Spleen (tissue), 11 donors: ENCODE results near the gene CCNQ. TPM values are rescaled to one million over a fixed set of nuclear protein-coding genes. Genes with fewer than 3 reads are reported as not detected.

ENCODE experiments used
- DNase-seq: peaks from one replicate; pipeline ENCODE4 v3.0.0-alpha.2; 2020
- H3K27ac ChIP-seq, 8 donors: fragments of 200-600 bp; sonication (generic) in 7 of 8; 1 replicate in 4 of 8; 2 replicates in 4 of 8; pipeline versions ENCODE4 v1.5.0 to v1.8.0; 2016 to 2021; ENCODE audit warnings: inconsistent platforms in 4 of 8, mild to moderate bottlenecking in 4 of 8, moderate library complexity in 1 of 8
- H3K27me3 ChIP-seq, 7 donors: fragments of 200-600 bp; sonication (generic) in 6 of 7; replicated peaks in 1 of 7; 1 replicate in 4 of 7; 2 replicates in 3 of 7; pipeline versions ENCODE4 v1.5.0 to v1.8.0; 2016 to 2021; ENCODE audit warnings: inconsistent platforms in 3 of 7, mild to moderate bottlenecking in 1 of 7
- H3K36me3 ChIP-seq, 6 donors: fragments of 200-600 bp; sonication (generic) in 5 of 6; 1 replicate in 4 of 6; 2 replicates in 2 of 6; pipeline versions ENCODE4 v1.5.0 to v1.8.0; 2016 to 2021; ENCODE audit warnings: inconsistent platforms in 2 of 6
- H3K4me1 ChIP-seq, 6 donors: fragments of 200-600 bp; sonication (generic) in 5 of 6; 1 replicate in 3 of 6; 2 replicates in 3 of 6; pipeline versions ENCODE4 v1.5.0 to v1.8.0; 2016 to 2021; ENCODE audit warnings: inconsistent platforms in 3 of 6
- H3K4me3 ChIP-seq, 8 donors: fragments of 200-600 bp; sonication (generic) in 7 of 8; 1 replicate in 4 of 8; 2 replicates in 4 of 8; pipeline versions ENCODE4 v1.5.0 to v1.8.0; 2016 to 2021; ENCODE audit warnings: inconsistent platforms in 4 of 8, mild to moderate bottlenecking in 4 of 8, moderate library complexity in 2 of 8
- H3K9me3 ChIP-seq, 8 donors: fragments of 200-600 bp; sonication (generic) in 7 of 8; 1 replicate in 4 of 8; 2 replicates in 4 of 8; pipeline versions ENCODE4 v1.5.0 to v1.8.0; 2016 to 2021; ENCODE audit warnings: inconsistent platforms in 4 of 8
- CTCF ChIP-seq, 11 experiments: fragments of 200-600 bp in 7 of 11; fragments of 450-650 bp in 4 of 11; sonication (generic) in 4 of 11; IDR thresholded peaks in 8 of 11; conservative IDR thresholded peaks in 3 of 11; 1 replicate in 7 of 11; 2 replicates in 4 of 11; pipeline versions ENCODE4 v1.4.0 to v1.8.0; 2016 to 2021; ENCODE audit warnings: antibody characterized with exemption in 11 of 11, inconsistent platforms in 4 of 11, mild to moderate bottlenecking in 1 of 11
- POLR2A ChIP-seq, 3 donors: fragments of 450-650 bp; IDR thresholded peaks; one replicate each; pipeline ENCODE4 v1.5.1; 2017; ENCODE audit warnings: antibody characterized with exemption in 3 of 3, mild to moderate bottlenecking in 1 of 3
- POLR2AphosphoS5 ChIP-seq, 3 donors: sonication (generic); formaldehyde crosslinking; IDR thresholded peaks; one replicate each; pipeline ENCODE4 v1.5.1; 2017; ENCODE audit warnings: antibody characterized with exemption in 3 of 3
- WGBS, 5 donors: extraction: QIAGEN DNeasy Blood & Tissue Kit in 3 of 5; methylation state at CpG; one replicate each; pipeline versions ENCODE4 v1.1.5 to v1.1.7; 2013 to 2018; 5-methylcytosine and 5-hydroxymethylcytosine counted together
- intact Hi-C: fragments of 100-400 bp; cut with DNase I; formaldehyde crosslinking; loops from one replicate; pipeline ENCODE4 v1.15.0; 2023; ENCODE audit warnings: low total_unique reads
- polyA plus RNA-seq, 3 donors: library from polyadenylated mRNA; stranded (reverse); fragments of 200-250 nt; gene quantifications; one replicate each; pipeline ENCODE4 v1.2.1, GENCODE V29; 2013
- total RNA-seq, 7 donors: library from RNA; depleted of rRNA in 3 of 7; stranded (reverse); fragments of >200 nt in 3 of 7; fragmentation: NEBNext Ultra II Directional in 4 of 7; extraction: Animal tissue kit (Norgen Biotek cat#: 25700) in 4 of 7; gene quantifications; one replicate each; pipeline versions ENCODE4 v1.1.0 to v1.2.1, GENCODE V29; 2016 to 2021
- donor health status: healthy with polysubstance abuse.
- donor health status: DM: no; HTN: no; CAD: no; lungs with moderate emphysema.
- donor health status: DM: no; HTN: no; CAD: no.
- donor health status: Bipolar disorder and iron deficiency.
- donor health status: healthy.
- donor health status: DM: no; HTN: no; CAD: no.
- donor health status: DM: yes; HTN: yes; CAD: no.

Gene CCNQ
- total and polyA plus RNA-seq, 10 donors = 17.5 to 67.3 (median 26.5) TPM

- TF ChIP-seq POLR2AphosphoS5 (IDR thresholded peaks at IDR 0.05) = no peak
- TF ChIP-seq POLR2A (IDR thresholded peaks at IDR 0.05) = no peak
- peak; percentile 63 for DNase-seq
- H3K4me3 ChIP-seq = no peak overlapping the region
- no peak overlapping the region for H3K27ac ChIP-seq
- peaks cover 0 to 38% (median 3%) of the 10 kb centered on the region in 7 donors for H3K27me3 ChIP-seq
- no peaks in the 10 kb centered on the region for H3K4me1 ChIP-seq
- H3K36me3 ChIP-seq = no peaks in the 10 kb centered on the region
- no peaks in the 10 kb centered on the region for H3K9me3 ChIP-seq
- intact Hi-C loops = no loop called here
- WGBS, 5 donors = 82 to 92% (median 85%) methylated on average over 8 to 21 of the region's 21 CpGs
These were observed 26.5 kb upstream of the CCNQ start for GRCh38 chrX:153625271-153626024.

- H3K27ac ChIP-seq = no peak overlapping the region
- no peaks in the 10 kb centered on the region for H3K36me3 ChIP-seq
- intact Hi-C loops = no loop called here
- no peak overlapping the region for H3K4me3 ChIP-seq
- H3K9me3 ChIP-seq = no peaks in the 10 kb centered on the region
- TF ChIP-seq POLR2AphosphoS5 (IDR thresholded peaks at IDR 0.05) (no peak), POLR2A (IDR thresholded peaks at IDR 0.05) (no peak), CTCF (IDR thresholded peaks at IDR 0.05 in 8 of 11, conservative IDR thresholded peaks at IDR 0.05 in 3 of 11) (no peak)
- DNase-seq = peak; percentile 56
- WGBS, 5 donors = 80 to 95% (median 85%) methylated on average over 4 to 15 of the region's 15 CpGs
- peaks cover 0 to 38% (median 3%) of the 10 kb centered on the region in 7 donors for H3K27me3 ChIP-seq
- H3K4me1 ChIP-seq = no peaks in the 10 kb centered on the region
These were observed 25.5 kb upstream of the CCNQ start for GRCh38 chrX:153624196-153625091.

GRCh38 chrX:153623310-153624029 lies 24.5 kb upstream of the CCNQ start:
- DNase-seq = peak; percentile 56
- 72 to 86% (median 75%) methylated on average over 5 to 16 of the region's 16 CpGs for WGBS, 5 donors
- intact Hi-C loops = no loop called here

More at GRCh38 chrX:153623310-153624029, 24.5 kb upstream of the CCNQ start:
- TF ChIP-seq CTCF (IDR thresholded peaks at IDR 0.05 in 8 of 11, conservative IDR thresholded peaks at IDR 0.05 in 3 of 11) = no peak
- TF ChIP-seq POLR2A (IDR thresholded peaks at IDR 0.05) = no peak
- Histone ChIP-seq H3K9me3 (no peaks in the 10 kb centered on the region), H3K27me3 (peaks cover 0 to 38% (median 3%) of the 10 kb centered on the region in 7 donors), H3K4me1 (no peaks in the 10 kb centered on the region), H3K36me3 (no peaks in the 10 kb centered on the region), H3K27ac (no peak overlapping the region), H3K4me3 (no peak overlapping the region)
